ENCODE measurements around the gene RBM19. TPM values are rescaled to one million over a fixed set of nuclear protein-coding genes. Genes with fewer than 3 reads are reported as not detected.

RBM19 gene
- total RNA-seq, 2 donors from 2014 or later: 38.6 to 43.1 TPM

DNA sequence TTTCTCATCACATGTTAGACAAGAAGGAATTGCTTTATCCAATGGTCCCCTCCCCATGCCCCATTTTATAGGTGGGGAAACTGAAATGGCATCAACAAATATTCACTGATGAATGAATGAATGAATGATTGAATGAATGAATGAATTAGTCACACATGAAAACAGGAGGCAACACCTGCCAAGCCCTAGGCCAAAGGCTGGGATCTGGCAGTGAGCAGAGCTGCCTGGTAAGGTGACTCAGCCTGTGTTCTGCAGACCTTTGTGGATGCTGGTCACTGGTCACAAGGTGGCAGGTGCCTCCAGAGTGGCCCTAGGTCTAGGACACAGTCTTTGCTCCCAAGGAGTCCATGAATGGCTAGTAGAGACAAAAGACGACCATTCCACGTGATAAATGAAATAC lies 188.4 kb downstream of the RBM19 start:
- H3K27me3 ChIP-seq (ENCODE audit: control insufficient read depth, insufficient read depth, low read length, poor library complexity, severe bottlenecking): no peaks in the 10 kb centered on the region
- no peak overlapping the region for H3K4me3 Mint-ChIP-seq
- peaks cover 10% of the 10 kb centered on the region for H3K9me3 ChIP-seq (ENCODE audit: control insufficient read depth, low read length)
- no peak overlapping the region for H3K27ac Mint-ChIP-seq
- H3K9ac ChIP-seq (ENCODE audit: extremely low read depth, low read length, poor library complexity, severe bottlenecking): no peak overlapping the region
- H3K36me3 ChIP-seq (ENCODE audit: control insufficient read depth, insufficient read depth, low read length): no peaks in the 10 kb centered on the region
- H3K27me3 Mint-ChIP-seq (ENCODE audit: insufficient read depth): no peaks in the 10 kb centered on the region
- 88 to 93% methylated on average over 2 of the region's 2 CpGs for WGBS, 2 experiments (ENCODE audit: insufficient coverage in 1 of 2, insufficient read length in 1 of 2)
- H3K36me3 Mint-ChIP-seq (ENCODE audit: low read depth): no peaks in the 10 kb centered on the region
- H3K9me3 Mint-ChIP-seq: peaks cover 9% of the 10 kb centered on the region
- TF ChIP-seq, protein P1, sequence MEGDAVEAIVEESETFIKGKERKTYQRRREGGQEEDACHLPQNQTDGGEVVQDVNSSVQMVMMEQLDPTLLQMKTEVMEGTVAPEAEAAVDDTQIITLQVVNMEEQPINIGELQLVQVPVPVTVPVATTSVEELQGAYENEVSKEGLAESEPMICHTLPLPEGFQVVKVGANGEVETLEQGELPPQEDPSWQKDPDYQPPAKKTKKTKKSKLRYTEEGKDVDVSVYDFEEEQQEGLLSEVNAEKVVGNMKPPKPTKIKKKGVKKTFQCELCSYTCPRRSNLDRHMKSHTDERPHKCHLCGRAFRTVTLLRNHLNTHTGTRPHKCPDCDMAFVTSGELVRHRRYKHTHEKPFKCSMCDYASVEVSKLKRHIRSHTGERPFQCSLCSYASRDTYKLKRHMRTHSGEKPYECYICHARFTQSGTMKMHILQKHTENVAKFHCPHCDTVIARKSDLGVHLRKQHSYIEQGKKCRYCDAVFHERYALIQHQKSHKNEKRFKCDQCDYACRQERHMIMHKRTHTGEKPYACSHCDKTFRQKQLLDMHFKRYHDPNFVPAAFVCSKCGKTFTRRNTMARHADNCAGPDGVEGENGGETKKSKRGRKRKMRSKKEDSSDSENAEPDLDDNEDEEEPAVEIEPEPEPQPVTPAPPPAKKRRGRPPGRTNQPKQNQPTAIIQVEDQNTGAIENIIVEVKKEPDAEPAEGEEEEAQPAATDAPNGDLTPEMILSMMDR (conservative IDR thresholded peaks at IDR 0.05): no peak
- no peak for DNase-seq
- H3K4me1 ChIP-seq (ENCODE audit: control insufficient read depth, insufficient read depth, low read length): peaks cover 3% of the 10 kb centered on the region
- no peak overlapping the region for H3K4me3 ChIP-seq (ENCODE audit: low read length)
- peaks cover 9% of the 10 kb centered on the region for H3K4me1 Mint-ChIP-seq
- no peak overlapping the region for H3K27ac ChIP-seq (ENCODE audit: low read depth, low read length)

DNA sequence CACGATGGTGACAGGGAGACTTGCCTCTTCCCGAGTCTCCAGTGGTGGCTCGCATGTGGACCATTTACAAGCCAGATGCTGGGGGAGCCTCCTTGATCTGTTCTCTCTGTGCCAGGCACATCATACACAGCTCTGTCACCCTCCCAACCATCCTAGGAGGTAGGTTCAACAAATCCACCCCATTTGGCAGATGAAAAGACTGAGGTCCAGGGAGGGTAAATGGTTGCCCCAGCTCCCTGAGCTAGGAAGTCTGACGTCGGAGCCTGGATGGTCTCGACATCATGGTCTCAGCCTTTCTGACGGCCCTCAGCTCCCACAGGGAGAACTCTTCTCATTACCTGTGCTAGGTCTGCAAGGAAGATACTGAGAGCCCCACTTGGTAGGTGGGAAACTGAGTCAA lies 189.6 kb downstream of the RBM19 start:
- Mint-ChIP-seq H3K27ac (no peak overlapping the region), H3K4me1 (peaks cover 9% of the 10 kb centered on the region), H3K9me3 (peaks cover 9% of the 10 kb centered on the region), H3K36me3 (ENCODE audit: low read depth) (no peaks in the 10 kb centered on the region), H3K4me3 (no peak overlapping the region), H3K27me3 (ENCODE audit: insufficient read depth) (no peaks in the 10 kb centered on the region)
- TF ChIP-seq, protein P1 (conservative IDR thresholded peaks at IDR 0.05): no peak
- H3K4me1 ChIP-seq (ENCODE audit: control insufficient read depth, insufficient read depth, low read length): no peaks in the 10 kb centered on the region
- H3K4me3 ChIP-seq (ENCODE audit: low read length): no peak overlapping the region
- no peak overlapping the region for H3K9ac ChIP-seq (ENCODE audit: extremely low read depth, low read length, poor library complexity, severe bottlenecking)
- no peaks in the 10 kb centered on the region for H3K27me3 ChIP-seq (ENCODE audit: control insufficient read depth, insufficient read depth, low read length, poor library complexity, severe bottlenecking)
- 94 to 96% methylated on average over 4 to 7 of the region's 7 CpGs for WGBS, 2 experiments (ENCODE audit: insufficient coverage in 1 of 2, insufficient read length in 1 of 2)
- no peaks in the 10 kb centered on the region for H3K36me3 ChIP-seq (ENCODE audit: control insufficient read depth, insufficient read depth, low read length)
- DNase-seq: no peak
- H3K9me3 ChIP-seq (ENCODE audit: control insufficient read depth, low read length): peaks cover 5% of the 10 kb centered on the region
- H3K27ac ChIP-seq (ENCODE audit: low read depth, low read length): no peak overlapping the region

DNA sequence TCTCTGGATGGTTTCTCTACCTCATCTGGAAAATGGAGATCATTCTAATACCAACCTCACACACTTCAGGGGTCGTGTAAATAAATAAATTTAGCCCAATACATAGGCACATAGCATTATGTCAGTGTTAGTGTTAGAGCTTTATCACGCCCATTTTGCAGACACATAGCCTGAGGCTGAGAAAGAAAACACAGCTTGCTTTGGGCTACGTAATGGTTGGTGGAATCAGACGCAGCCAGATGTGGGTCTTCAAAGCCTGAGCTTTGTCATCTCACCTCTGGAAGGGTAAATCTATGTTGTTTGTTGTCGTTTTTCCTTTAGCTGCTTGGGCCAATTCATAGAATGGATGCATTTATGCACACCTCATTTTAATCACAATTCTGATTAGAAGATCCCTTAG lies 191.6 kb downstream of the RBM19 start:
- H3K9ac ChIP-seq (ENCODE audit: extremely low read depth, low read length, poor library complexity, severe bottlenecking): no peak overlapping the region
- H3K4me1 ChIP-seq (ENCODE audit: control insufficient read depth, insufficient read depth, low read length): no peaks in the 10 kb centered on the region
- Mint-ChIP-seq H3K4me3 (no peak overlapping the region), H3K9me3 (peaks cover under 1% of the 10 kb centered on the region), H3K27me3 (ENCODE audit: insufficient read depth) (no peaks in the 10 kb centered on the region), H3K36me3 (ENCODE audit: low read depth) (no peaks in the 10 kb centered on the region), H3K27ac (no peak overlapping the region), H3K4me1 (peaks cover 6% of the 10 kb centered on the region)
- DNase-seq: no peak
- H3K27me3 ChIP-seq (ENCODE audit: control insufficient read depth, insufficient read depth, low read length, poor library complexity, severe bottlenecking): no peaks in the 10 kb centered on the region
- no peak overlapping the region for H3K27ac ChIP-seq (ENCODE audit: low read depth, low read length)
- H3K36me3 ChIP-seq (ENCODE audit: control insufficient read depth, insufficient read depth, low read length): no peaks in the 10 kb centered on the region
- 89 to 100% methylated on average over 4 to 5 of the region's 5 CpGs for WGBS, 2 experiments (ENCODE audit: insufficient coverage in 1 of 2, insufficient read length in 1 of 2)
- no peaks in the 10 kb centered on the region for H3K9me3 ChIP-seq (ENCODE audit: control insufficient read depth, low read length)
- TF ChIP-seq, protein P1 (conservative IDR thresholded peaks at IDR 0.05): no peak
- no peak overlapping the region for H3K4me3 ChIP-seq (ENCODE audit: low read length)
